ENCODE results near the gene BOLA1. TPM values are rescaled to one million over a fixed set of nuclear protein-coding genes. Genes with fewer than 3 reads are reported as not detected.

BOLA1 gene
- total and polyA plus RNA-seq, 2 of the 13 experiments (the other 11 are each of a cell fraction or from before 2014, with no cell fraction given) = 3.2 to 4.2 TPM

DNA sequence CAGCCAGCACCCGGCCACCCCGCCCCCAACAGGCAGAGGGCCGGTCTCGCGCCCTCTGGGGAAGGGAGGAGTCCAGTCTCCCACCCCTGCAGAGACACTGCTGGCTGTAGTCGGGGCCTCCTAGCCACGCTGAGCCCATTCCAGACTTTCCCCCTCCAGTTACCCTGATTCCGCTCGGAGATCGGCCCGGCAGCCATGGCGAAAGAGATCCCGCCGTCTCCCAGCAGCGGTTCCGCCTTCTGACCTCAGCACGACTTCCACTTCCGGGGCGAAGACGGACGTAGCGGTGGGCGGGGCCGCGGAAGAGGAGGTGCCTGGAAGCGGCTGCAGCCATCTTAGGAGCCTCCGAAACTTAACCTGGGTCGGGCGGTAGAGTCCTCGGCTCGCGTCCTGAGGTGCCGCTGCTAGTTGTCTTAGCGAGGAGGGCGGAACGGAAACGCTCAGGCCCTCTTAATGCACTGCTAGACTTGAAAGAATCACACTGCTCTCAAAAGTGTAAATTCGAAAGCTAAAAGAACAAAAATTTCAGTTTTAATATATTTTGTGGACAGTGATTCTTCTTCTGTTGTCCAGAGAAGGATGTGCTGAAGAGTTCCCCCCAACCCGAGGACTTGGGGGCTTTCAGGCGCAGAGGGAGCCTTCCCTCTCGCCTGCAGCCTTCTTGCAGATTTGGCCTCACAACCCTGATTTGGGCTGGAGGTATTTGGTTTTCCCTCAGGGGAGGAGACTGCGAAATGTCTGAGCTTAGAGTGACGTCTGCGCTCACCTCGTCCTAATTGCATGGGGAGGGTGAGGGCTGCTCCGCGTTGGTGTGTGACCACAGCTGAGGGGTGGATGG, 28.4 kb downstream of the BOLA1 start, which contains the start of gene SF3B4 (continued):
- TF ChIP-seq, protein P1, sequence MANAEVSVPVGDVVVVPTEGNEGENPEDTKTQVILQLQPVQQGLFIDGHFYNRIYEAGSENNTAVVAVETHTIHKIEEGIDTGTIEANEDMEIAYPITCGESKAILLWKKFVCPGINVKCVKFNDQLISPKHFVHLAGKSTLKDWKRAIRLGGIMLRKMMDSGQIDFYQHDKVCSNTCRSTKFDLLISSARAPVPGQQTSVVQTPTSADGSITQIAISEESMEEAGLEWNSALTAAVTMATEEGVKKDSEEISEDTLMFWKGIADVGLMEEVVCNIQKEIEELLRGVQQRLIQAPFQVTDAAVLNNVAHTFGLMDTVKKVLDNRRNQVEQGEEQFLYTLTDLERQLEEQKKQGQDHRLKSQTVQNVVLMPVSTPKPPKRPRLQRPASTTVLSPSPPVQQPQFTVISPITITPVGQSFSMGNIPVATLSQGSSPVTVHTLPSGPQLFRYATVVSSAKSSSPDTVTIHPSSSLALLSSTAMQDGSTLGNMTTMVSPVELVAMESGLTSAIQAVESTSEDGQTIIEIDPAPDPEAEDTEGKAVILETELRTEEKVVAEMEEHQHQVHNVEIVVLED (CRISPR knock-in tag; IDR thresholded peaks at IDR 0.05; ENCODE audit: borderline replicate concordance) = peak; percentile 92
- TF ChIP-seq, protein P2, sequence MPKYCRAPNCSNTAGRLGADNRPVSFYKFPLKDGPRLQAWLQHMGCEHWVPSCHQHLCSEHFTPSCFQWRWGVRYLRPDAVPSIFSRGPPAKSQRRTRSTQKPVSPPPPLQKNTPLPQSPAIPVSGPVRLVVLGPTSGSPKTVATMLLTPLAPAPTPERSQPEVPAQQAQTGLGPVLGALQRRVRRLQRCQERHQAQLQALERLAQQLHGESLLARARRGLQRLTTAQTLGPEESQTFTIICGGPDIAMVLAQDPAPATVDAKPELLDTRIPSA (CRISPR knock-in tag; IDR thresholded peaks at IDR 0.05; ENCODE audit: borderline replicate concordance) = no peak
- TF ChIP-seq HNRNPUL1 (IDR thresholded peaks at IDR 0.05; ENCODE audit: low read depth, low read length) (no peak), ZNF720 (CRISPR knock-in tag; IDR thresholded peaks at IDR 0.05) (no peak), HDAC1 (CRISPR knock-in tag; IDR thresholded peaks at IDR 0.05) (peak; percentile 93), ZNF33A (CRISPR knock-in tag; IDR thresholded peaks at IDR 0.05; ENCODE audit: borderline replicate concordance) (no peak), RFX3 (CRISPR knock-in tag; IDR thresholded peaks at IDR 0.05) (no peak), GATA4 (IDR thresholded peaks at IDR 0.05; ENCODE audit: borderline replicate concordance, low read depth) (peak; percentile 38; the same call in 1 of the 2 replicates), ZNF577 (CRISPR knock-in tag; IDR thresholded peaks at IDR 0.05; ENCODE audit: borderline replicate concordance, low read depth) (no peak), ZNF724P (CRISPR knock-in tag; IDR thresholded peaks at IDR 0.05; ENCODE audit: borderline replicate concordance) (no peak), SKI (IDR thresholded peaks at IDR 0.05; ENCODE audit: partially characterized antibody) (no peak)
- TF ChIP-seq, protein P3, sequence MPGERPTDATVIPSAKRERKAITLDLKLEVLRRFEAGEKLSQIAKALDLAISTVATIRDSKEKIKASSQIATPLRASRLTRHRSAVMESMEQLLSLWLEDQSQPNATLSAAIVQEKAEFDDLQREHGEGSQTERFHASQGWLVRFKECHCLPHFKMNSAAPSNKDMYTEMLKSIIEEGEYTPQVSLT (CRISPR knock-in tag; IDR thresholded peaks at IDR 0.05; ENCODE audit: borderline replicate concordance, low read depth) = no peak
- TF ChIP-seq, protein P4, sequence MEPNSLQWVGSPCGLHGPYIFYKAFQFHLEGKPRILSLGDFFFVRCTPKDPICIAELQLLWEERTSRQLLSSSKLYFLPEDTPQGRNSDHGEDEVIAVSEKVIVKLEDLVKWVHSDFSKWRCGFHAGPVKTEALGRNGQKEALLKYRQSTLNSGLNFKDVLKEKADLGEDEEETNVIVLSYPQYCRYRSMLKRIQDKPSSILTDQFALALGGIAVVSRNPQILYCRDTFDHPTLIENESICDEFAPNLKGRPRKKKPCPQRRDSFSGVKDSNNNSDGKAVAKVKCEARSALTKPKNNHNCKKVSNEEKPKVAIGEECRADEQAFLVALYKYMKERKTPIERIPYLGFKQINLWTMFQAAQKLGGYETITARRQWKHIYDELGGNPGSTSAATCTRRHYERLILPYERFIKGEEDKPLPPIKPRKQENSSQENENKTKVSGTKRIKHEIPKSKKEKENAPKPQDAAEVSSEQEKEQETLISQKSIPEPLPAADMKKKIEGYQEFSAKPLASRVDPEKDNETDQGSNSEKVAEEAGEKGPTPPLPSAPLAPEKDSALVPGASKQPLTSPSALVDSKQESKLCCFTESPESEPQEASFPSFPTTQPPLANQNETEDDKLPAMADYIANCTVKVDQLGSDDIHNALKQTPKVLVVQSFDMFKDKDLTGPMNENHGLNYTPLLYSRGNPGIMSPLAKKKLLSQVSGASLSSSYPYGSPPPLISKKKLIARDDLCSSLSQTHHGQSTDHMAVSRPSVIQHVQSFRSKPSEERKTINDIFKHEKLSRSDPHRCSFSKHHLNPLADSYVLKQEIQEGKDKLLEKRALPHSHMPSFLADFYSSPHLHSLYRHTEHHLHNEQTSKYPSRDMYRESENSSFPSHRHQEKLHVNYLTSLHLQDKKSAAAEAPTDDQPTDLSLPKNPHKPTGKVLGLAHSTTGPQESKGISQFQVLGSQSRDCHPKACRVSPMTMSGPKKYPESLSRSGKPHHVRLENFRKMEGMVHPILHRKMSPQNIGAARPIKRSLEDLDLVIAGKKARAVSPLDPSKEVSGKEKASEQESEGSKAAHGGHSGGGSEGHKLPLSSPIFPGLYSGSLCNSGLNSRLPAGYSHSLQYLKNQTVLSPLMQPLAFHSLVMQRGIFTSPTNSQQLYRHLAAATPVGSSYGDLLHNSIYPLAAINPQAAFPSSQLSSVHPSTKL (CRISPR knock-in tag; IDR thresholded peaks at IDR 0.05) = 0 out of 2 replicates have a peak, but pooled peaks have one; percentile 55

All from HepG2 (cell line).